HG03378 (cell line): Measurements from ENCODE around the gene CAMKMT.
A peak's percentile ranks its signal among the peaks of the same experiment; 100 is the strongest.
"Not testable (repeated sequence)": the region's sequence is repeated elsewhere in the genome, so short reads cannot be mapped to it uniquely, and the experiment has no call there.

ENCODE experiments used
- ATAC-seq: cut with Tn5 transposase; IDR thresholded peaks from one replicate; pipeline ENCODE4 v1.9.1; 2021; ENCODE audit warnings: mild to moderate bottlenecking, moderate library complexity; ENCODE audit not compliant: unreplicated experiment

CAMKMT gene

DNA sequence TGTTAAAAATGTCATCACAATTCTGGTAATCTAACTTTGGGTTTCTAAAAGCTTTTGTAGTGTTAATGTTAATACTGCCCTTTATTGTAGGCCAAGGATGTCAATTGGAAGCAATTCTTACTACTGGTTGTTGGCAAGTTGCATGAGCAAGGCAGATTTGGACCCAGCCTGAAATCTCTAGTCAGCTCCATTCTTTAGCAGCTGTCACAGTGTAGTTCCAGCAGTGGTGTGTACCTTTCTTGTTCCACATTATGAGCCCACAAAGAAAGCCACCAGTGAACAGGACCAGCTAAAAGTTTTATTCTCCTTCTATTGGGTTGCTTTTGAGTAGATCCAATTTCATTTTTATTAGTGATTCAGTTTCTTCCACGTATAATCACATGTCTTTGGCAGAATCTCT, 133.8 kb downstream of the CAMKMT start:
- ATAC-seq = no peak

DNA sequence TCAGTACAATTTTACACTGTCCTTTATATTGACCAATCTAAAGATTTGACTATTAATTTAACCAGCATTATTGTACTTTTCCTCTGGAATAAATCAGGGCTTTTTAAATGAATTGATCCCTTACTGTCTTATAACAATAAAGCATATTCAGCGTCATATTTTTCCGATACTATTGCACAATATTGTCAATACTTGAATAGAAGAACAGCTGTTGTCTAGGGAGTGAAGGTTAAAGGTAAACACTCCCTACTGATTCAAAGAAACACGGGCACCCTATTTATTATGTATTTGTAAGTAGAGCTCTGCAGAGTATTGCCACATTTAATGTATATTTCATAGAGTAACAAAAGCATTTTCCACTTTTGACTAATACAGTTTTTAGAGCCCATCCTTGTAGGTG, 134.4 kb downstream of the CAMKMT start:
- no peak for ATAC-seq

DNA sequence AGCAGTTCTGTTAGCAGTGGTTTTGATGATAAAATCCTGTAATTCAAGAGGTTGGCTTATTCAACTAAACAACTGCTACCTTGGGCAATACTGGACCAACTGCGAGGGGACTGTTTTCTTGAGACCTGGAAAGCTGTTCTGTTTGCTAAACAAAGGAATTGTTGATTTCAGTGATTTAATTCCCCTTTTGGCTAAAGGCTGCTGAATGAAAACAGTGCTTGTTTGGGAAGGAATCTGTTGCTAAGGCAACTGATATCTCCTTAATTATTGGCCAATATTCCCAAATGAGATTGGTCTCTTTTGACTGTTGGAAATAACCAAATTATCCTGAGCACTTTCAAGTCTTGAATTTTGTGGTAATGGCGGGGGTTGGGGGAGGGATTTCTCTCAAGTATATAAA, 136.8 kb downstream of the CAMKMT start:
- no peak for ATAC-seq

DNA sequence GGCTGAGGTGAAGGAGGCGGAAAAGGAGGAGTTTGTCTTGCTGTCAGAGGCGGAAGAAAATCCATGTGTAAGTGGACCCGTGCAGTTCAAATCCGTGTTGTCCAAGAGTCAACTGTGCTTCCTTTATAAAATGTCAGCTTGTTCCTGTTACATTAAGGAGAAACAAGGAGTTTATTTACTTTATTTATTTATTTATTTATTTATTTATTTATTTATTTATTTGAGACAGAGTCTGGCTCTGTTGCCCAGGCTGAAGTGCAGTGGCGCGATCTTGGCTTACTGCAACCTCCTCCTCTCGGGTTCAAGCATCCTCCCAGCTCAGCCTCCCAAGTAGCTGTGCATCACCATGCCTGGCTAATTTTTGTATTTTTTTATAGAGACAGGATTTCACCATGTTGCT, 143.9 kb downstream of the CAMKMT start:
- ATAC-seq = not testable (repeated sequence)

DNA sequence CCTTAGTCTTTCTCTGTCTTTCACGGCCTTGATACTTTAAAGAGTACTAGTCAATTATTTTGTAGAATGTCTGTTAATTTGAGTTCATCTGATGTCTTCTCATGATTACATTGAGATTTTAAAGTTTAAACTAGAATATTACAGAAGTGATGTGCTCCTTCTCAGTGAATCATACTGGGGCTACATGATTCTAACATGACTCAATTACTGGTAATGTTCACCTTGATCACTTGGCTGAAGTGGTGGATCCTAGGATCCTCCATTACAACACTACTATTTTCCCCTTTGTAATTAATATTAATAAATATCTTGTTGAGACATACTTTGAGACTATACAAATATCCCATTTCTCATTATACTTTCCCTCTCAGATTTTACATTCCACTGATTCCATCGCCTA, 148.5 kb downstream of the CAMKMT start:
- no peak for ATAC-seq

DNA sequence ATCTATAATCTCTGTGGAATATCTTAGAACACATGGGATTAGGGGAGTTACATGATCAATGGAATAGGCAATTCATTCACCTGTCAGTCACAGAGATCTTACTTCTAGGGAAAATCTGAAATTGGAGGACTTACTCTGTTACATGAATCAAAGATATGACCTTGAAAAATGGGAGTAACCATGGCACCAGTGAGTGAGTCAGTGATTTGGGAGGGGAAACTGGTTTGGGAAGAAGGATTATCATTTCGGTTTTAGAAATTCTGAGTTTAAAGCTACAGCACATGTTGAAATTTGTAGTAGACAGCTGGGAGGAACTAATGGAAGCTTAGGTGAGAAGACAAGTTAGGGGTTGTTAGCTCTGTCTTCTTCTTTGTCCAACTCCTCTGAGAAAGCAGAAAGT, 153.7 kb downstream of the CAMKMT start:
- ATAC-seq = no peak

DNA sequence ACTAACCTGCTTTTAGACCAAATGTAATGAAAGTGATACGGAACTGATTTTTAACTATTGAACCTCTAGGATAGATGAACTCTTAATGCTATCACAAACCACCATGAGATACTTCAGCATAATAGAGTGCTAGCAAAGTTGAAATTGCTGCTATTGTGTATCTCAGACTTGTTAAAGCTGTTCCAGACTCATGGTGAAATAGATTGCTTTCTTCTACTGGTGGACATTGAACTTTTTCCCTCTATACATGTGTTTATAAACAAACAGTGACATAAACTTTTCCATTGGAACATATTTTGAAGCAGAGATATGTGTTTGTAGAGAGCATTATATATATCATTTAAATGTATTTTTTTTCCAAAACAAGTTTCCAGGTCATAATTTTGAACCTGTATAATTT, 157.3 kb downstream of the CAMKMT start:
- ATAC-seq = no peak

DNA sequence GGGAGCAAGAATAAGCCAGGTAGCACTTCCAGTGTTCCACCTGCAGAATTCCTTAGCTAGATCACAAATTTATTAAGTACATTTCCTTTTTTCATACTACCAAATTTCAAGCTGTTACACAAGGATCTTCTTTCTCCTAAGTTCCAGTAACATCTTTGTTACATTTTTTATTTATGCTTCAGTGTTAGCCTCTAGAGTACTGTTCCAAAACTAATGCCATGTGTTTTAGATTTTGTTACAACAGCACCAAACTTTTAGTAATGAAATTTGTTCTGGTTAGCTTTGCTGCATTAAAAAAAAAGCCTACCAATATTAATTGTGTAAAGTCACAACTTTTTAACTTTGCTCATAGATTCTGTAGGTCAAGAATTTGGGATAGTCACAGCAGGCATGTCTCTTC, 161.1 kb downstream of the CAMKMT start:
- ATAC-seq = no peak

DNA sequence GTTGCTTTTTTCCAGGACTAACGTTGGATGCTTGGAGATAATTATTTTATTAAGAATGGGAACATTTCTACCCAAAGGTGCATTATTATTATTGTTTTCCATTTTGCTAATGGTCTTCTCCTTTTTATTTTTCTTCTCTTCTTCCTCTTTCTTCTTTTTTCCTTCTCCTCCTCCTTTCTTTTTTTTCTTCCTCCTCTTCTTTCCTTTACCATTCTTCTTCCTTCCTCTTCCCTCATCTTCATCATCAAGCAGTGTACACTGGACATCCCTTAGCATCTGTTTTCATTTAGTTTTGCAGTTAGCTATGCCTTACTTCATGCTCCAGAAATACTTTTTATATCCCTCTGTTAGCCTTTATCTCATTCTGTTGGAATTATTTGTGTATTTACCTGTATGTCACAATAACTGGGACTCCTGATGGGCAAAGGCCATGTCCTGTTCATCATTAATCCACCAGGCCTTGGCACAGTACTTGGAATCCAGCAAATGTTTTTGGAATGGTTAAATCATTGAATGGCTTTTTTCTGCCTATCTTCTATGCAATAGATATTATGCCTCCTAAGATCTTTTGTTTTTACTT, 162.7 kb downstream of the CAMKMT start:
- no peak for ATAC-seq

DNA sequence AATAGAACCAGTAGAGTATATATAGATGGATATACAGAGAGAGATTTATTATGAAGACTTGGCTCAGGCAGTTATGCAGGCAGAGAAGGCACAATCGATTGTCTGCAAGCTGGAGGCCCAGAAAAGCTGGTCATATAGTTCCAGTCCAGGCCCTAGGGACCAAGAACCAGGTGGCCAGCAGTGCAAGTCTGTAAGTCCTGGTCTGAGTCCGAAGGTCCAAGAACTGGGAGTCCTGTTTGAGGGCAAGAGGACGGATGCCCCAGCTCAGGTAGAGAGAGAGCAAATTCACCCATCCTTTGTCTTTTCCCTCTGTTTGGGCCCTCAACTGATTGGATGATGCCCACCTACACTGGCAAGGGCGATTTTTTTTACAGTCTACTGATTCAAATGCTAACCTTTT, 164.6 kb downstream of the CAMKMT start:
- no peak for ATAC-seq

DNA sequence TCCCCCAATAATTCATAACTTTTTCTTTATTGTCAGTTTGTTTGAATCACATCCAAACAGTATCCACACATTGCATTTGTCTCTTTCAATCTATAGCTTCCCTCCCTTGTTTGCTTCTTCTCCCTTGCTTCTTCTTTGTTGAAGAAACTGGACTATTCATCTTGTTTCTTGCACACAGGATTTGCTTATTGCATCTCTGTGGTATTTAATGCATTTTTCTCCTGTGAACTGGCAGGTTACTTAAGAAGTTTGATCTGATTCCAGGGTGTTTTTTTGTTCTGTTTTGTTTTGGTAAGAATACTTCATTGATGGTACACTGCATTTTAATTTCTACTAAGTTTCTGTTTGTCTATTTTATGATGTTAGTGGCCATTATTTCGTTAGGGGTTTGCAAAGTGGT, 166.8 kb downstream of the CAMKMT start:
- ATAC-seq = no peak

DNA sequence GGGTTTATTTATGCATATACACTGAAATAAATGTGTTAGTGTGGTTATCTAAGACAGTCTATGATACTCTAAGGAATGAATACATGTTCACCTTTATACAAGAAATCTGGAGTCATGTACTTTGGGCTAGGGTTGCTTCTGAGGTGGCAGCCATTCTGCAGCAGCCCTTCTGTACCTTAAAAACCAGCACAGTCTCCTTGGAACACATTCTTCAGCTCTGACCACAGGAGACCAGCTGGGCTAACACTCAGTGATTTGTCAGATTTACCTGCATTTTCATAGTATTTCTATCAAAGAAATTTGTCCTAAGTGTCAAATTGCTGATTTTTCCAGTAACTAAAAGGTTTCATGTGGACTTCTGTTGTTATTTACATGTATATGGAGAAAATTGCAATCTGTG, 167.7 kb downstream of the CAMKMT start:
- no peak for ATAC-seq

DNA sequence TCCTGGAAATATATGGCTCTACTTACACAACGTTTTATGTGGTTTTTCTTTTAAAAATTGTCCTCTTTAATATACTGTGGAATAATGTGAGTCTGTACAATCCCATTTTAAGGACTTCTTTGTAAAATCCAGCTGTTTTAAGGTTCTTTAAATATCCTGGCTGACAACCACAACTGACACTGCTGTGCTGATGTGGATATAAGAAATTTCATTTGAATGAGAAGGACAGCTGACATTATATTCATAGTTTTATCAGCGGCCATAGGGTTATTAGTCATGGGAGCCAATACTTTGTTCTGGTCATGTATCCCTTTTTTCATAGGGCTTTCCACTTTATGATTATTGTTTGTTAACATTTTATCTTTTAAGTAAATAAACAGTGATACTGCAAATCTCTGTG, 169.5 kb downstream of the CAMKMT start:
- ATAC-seq = no peak

DNA sequence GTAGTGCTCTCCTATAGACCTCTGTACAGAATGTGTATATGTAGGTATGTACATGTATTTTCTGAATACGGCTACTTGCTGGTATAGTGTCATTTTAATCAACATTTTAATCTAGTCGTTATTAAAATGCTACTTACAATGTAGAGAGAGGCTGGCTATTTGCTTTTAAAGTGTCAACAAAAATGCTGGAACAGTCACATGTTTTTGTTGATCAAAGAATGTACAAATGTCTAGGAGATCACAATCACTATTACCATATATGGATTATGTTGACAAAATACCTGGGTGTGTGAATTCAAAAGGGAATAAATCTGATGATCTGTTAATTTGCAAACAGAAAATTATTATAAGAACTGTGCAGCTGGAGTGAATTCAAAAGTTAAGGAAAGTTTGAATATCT, 170.3 kb downstream of the CAMKMT start:
- no peak for ATAC-seq

DNA sequence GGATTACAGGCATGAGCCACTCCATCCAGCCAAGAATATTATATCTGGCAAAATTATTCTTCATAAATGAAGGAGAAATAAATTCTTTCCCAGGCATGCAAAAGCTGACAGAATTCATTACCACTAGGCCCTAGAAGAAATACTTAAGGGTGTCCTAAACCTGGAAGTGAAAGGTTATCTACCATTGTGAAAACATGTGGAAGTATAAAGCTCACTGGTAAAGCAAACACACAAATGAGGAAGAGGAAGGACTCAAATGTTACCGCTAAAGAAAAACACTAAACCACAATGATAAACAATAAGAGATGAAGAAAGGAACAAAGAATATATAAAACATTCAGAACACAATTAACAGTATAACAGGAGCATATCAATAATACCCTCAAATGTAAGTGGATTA, 171.8 kb downstream of the CAMKMT start:
- no peak for ATAC-seq

DNA sequence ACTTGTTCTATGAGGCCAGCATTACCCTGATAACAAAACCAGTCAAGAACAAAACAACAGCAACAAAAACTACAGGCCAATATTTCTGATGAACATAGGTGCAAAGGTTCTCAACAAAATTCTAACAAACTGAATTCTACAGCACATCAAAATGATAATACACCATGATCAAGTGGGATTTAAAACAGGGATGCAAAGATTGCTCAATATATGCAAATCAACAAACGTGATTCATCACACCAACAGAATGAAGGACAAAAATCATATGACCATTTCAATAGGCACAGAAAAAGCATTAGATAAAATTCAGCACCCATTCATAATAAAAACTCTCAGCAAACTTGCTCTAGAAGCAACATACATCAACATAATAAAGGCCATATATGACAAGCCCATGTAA, 173.6 kb downstream of the CAMKMT start:
- no peak for ATAC-seq

DNA sequence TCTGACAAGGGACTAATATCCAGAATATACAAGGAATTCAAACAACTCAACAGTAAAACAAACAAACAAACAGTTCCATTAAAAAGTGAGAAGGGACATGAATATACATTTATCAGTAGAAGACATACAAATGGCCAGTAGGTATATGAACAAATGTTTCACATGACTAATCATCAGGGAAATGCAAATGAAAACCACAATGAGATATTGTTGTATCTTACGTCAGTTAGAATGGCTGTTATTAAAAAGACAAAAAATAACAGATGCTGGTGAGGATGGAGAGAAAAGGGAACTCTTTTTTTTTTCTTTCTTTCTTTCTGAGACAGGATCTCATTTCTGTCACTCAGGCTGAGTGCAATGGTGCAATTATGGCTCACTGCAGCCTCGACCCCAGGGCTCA, 175.5 kb downstream of the CAMKMT start:
- no peak for ATAC-seq

DNA sequence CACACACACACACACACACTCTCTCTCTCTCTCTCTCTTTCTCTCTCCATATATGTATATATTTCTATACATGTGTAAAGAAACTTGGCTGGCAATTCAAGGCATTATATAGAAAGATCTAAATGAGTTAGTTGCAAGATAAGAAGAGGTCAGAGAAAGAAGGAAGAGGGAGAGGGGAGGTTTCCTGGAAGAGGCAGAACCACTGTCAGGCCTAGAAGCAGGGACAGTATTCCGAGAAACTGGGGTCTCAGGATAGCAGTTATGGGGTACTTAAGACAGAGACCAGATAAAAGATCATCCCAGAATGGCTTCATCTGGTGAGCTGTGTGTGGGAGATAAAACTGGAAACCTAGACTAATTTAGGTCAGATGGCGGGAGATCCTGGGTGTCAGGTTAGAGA, 180.8 kb downstream of the CAMKMT start:
- ATAC-seq = no peak

DNA sequence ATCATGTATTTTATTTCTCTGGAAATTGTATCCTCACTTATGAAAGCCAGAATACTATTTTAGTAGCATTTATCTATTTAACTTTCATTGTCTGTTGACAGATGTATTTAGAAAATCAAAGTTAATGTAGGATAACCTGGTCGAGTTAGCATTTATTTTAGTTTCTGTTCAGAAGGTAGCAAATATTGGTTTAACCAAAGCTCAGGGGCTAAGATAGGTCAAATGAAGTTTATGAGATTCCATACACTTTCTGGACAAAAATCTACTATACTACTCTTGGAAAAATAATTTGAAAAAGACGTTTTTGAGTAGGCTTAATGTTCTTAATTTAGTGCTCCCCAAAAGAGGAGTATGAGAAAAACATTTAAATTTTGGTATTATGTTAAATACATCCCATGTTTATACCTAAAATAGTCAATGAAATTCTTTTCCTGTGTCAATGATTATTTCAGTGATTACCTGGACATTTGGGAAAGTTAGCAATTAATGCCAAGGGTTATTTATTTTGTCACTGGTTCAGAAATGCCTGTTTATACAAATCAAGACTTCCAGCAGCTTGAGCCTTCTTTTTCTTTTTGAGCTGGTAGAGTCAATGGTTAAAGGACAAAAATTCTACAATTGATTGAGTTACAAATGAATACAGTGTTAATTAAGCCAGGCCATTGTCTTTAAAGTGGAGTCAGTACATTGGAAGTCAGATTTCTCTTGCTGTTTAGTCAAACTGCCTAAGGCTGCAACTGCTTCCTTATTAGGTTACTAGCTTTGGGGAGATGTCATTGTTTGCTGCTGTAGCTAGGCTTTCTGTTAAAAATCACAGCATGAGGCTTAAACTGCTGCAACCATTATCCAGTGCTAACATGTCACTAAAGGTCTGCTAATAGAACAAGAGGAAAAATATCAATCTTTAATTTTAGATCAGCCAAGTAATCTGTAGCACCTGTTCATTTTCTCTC, 182.3 kb downstream of the CAMKMT start:
- no peak for ATAC-seq

DNA sequence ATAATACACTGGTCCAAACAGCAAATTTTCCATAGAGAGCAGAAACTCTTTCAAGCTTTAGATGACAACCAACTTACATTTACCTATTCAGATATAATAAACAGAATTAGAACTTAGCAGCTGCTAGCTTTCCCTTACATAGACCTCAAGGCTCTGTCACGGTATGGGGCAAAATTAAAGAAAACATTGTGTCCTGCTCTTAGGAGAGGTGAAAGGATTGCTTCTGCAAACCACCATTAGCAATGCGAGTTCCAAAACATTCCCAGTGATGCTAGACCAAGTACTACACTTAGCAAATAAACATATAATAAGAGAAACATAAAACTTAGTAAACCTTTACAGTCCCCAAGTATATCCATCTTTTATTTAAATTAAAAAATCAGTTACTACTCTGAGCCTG, 183.3 kb downstream of the CAMKMT start:
- no peak for ATAC-seq

DNA sequence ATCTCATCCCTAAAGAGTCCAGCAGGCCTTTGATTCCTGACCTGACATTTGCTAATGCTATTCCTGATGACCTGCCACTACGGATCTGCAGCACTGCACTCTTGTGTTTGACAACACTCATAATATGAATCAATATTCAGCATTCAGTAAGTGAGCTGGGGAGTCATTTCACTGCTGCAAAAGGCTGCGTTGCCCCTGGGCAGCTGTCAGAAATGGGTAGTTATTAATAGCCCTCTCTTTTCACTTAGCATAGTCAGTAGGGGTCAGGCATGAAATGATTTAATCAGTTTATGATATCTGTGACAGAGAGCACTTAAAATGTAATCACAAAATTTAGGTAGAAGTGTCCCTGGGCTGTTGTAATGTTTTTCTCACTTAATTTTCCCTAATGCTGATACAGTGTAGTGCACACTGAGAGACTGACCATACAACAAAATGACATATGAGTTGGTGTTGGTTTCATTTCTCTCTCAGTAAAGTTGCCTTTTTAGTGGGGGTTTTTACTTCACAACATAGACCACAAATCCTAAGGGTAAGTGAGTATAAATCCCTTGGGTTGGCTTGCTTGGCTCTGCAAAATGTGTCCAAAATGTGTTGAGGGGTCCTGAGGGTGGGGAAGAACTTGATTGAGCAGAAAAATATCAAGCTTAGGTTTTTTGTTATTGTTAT, 184.8 kb downstream of the CAMKMT start:
- peak; percentile 46 for ATAC-seq

DNA sequence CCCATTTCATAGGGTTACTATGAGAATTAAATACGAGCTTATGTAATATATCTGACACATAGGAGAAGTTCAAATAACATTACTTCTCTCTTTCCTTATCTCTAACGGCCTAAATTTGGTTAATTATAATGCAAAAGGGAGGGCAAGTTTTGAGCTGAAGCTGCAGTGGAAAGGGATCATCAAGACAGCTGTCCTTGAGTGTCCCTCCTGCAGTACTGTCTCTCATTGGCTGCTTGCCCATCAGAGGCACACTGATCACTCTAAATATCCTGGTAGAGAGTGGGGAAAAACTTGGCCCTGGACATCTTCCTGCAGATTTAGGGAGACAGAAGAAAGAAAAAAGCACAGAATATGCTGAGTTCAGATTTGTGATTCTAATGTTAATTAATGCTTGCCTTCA, 186.0 kb downstream of the CAMKMT start:
- ATAC-seq = no peak
